Fibroblast of lung (primary cell): ENCODE results near the gene TRIM44.

ENCODE experiments used
- CTCF ChIP-seq, 2 donors: IDR thresholded peaks in 1 of 2; conservative IDR thresholded peaks in 1 of 2; 1 replicate in 1 of 2; 2 replicates in 1 of 2; pipeline ENCODE4 v1.5.1; 2011 to 2012; ENCODE audit warnings: low read length in 2 of 2, control low read depth in 1 of 2, inconsistent platforms in 1 of 2, low read depth in 1 of 2, mild to moderate bottlenecking in 1 of 2
- EZH2 ChIP-seq: IDR thresholded peaks from 2 replicates; pipeline ENCODE4 v1.5.1; 2012; ENCODE audit warnings: low read length, control low read depth, mild to moderate bottlenecking; ENCODE audit errors: missing control alignments

- TF ChIP-seq CTCF (conservative IDR thresholded peaks at IDR 0.05 in 1 of 2, IDR thresholded peaks at IDR 0.05 in 1 of 2; ENCODE audit: low read depth in 1 of 2, low read length in 2 of 2): no peak
- TF ChIP-seq EZH2: no peak
Measured at GRCh38 chr11:35681163-35681767, 18.7 kb downstream of the TRIM44 start.
